SJSA1 (cell line): ENCODE data around the gene MCUR1. TPM values are rescaled to one million over a fixed set of nuclear protein-coding genes. Genes with fewer than 3 reads are reported as not detected.
"Not testable (repeated sequence)": the region's sequence is repeated elsewhere in the genome, so short reads cannot be mapped to it uniquely, and the experiment has no call there.

Experiments used
- DNase-seq, 2 experiments: peaks; one replicate each; pipeline ENCODE4 v3.0.0-alpha.2; 2015 to 2020; ENCODE audit warnings: low spot score in 2 of 2, low read depth in 1 of 2
- H3K27ac ChIP-seq: fragments of 250-450 bp; sonication (Bioruptor Pico); 2 replicates; pipeline ENCODE4 v1.5.1; 2020; ENCODE audit warnings: mild to moderate bottlenecking, moderate library complexity
- H3K27me3 ChIP-seq: fragments of 250-450 bp; sonication (Bioruptor Pico); replicated peaks from 2 replicates; pipeline ENCODE4 v1.5.1; 2020; ENCODE audit warnings: mild to moderate bottlenecking, moderate library complexity
- H3K36me3 ChIP-seq: fragments of 250-450 bp; sonication (Bioruptor Pico); 2 replicates; pipeline ENCODE4 v1.5.1; 2020; ENCODE audit warnings: mild to moderate bottlenecking
- H3K4me1 ChIP-seq: fragments of 250-450 bp; sonication (Bioruptor Pico); replicated peaks from 2 replicates; pipeline ENCODE4 v1.6.1; 2021; ENCODE audit warnings: mild to moderate bottlenecking
- H3K4me3 ChIP-seq: fragments of 250-450 bp; sonication (Bioruptor Pico); 2 replicates; pipeline ENCODE4 v1.5.1; 2020; ENCODE audit warnings: mild to moderate bottlenecking
- H3K9me3 ChIP-seq: fragments of 250-450 bp; sonication (Bioruptor Pico); replicated peaks from 2 replicates; pipeline ENCODE4 v1.5.1; 2020; ENCODE audit warnings: mild to moderate bottlenecking
- total RNA-seq: library from RNA; depleted of rRNA; stranded (reverse); fragments of >200 nt; shearing (Covaris generic); gene quantifications from 2 replicates; pipeline ENCODE4 v1.2.3, GENCODE V29; 2014; rRNA removed

Gene MCUR1
- 25.1 and 27.9 TPM in 2 replicates for total RNA-seq

- peak; percentile 81 to 93 for DNase-seq
Measured at GRCh38 chr6:13814176-13814937, at the start of gene MCUR1. Gene MCUR1, minus strand, starts transcription at chr6:13814557. Its CDS starts 128 bp downstream, at chr6:13814429.

GRCh38 chr6:13863699-13864155, 49.4 kb upstream of the MCUR1 start:
- Histone ChIP-seq H3K36me3 (no peaks in the 10 kb centered on the region), H3K4me1 (no peaks in the 10 kb centered on the region), H3K27ac (no peak overlapping the region), H3K4me3 (no peak overlapping the region), H3K9me3 (no peaks in the 10 kb centered on the region), H3K27me3 (peaks cover 3% of the 10 kb centered on the region)
- peak in 1 of 2 experiments; percentile 12 for DNase-seq

More at GRCh38 chr6:13814176-13814937, at the start of gene MCUR1:
- Histone ChIP-seq H3K9me3 (no peaks in the 10 kb centered on the region), H3K36me3 (peaks cover 5% of the 10 kb centered on the region), H3K27ac (peak within 1 kb of the TSS; percentile 84), H3K4me3 (peak within 1 kb of the TSS; percentile 96), H3K27me3 (no peaks in the 10 kb centered on the region), H3K4me1 (peaks cover 10% of the 10 kb centered on the region)

GRCh38 chr6:13860556-13861185, 46.3 kb upstream of the MCUR1 start:
- H3K4me3 ChIP-seq, H3K9me3 ChIP-seq, H3K27ac ChIP-seq, H3K4me1 ChIP-seq, H3K36me3 ChIP-seq, H3K27me3 ChIP-seq: not testable (repeated sequence)
- peak in 1 of 2 experiments; percentile 14 for DNase-seq

- H3K9me3 ChIP-seq: no peaks in the 10 kb centered on the region
- peaks cover 3% of the 10 kb centered on the region; the same call in 1 of the 2 replicates for H3K27me3 ChIP-seq
- peak in 1 of 2 experiments; percentile 38 for DNase-seq
- H3K4me3 ChIP-seq: no peak overlapping the region
- H3K36me3 ChIP-seq: no peaks in the 10 kb centered on the region
- H3K4me1 ChIP-seq: no peaks in the 10 kb centered on the region
- H3K27ac ChIP-seq: no peak overlapping the region
Measured at GRCh38 chr6:13859871-13860555, 45.7 kb upstream of the MCUR1 start.

GRCh38 chr6:13854716-13855250, 40.4 kb upstream of the MCUR1 start:
- Histone ChIP-seq H3K27me3 (peaks cover 3% of the 10 kb centered on the region; the same call in 1 of the 2 replicates), H3K27ac (no peak overlapping the region), H3K9me3 (no peaks in the 10 kb centered on the region), H3K4me3 (no peak overlapping the region), H3K4me1 (no peaks in the 10 kb centered on the region), H3K36me3 (no peaks in the 10 kb centered on the region)
- peak in 1 of 2 experiments; percentile 30 for DNase-seq

GRCh38 chr6:13853871-13854270, 39.5 kb upstream of the MCUR1 start:
- peak in 1 of 2 experiments; percentile 1 for DNase-seq
- no peaks in the 10 kb centered on the region for H3K9me3 ChIP-seq
- no peak overlapping the region for H3K27ac ChIP-seq
- H3K4me3 ChIP-seq: no peak overlapping the region
- no peaks in the 10 kb centered on the region for H3K36me3 ChIP-seq
- no peaks in the 10 kb centered on the region for H3K4me1 ChIP-seq
- no peaks in the 10 kb centered on the region for H3K27me3 ChIP-seq

GRCh38 chr6:13851803-13852202, 37.4 kb upstream of the MCUR1 start:
- H3K9me3 ChIP-seq: no peaks in the 10 kb centered on the region
- DNase-seq: peak in 1 of 2 experiments; percentile 5

GRCh38 chr6:13851330-13851729, 37.0 kb upstream of the MCUR1 start:
- no peaks in the 10 kb centered on the region for H3K27me3 ChIP-seq
- no peaks in the 10 kb centered on the region for H3K36me3 ChIP-seq
- H3K27ac ChIP-seq: no peak overlapping the region
- no peaks in the 10 kb centered on the region for H3K4me1 ChIP-seq
- H3K9me3 ChIP-seq: no peaks in the 10 kb centered on the region
- no peak overlapping the region for H3K4me3 ChIP-seq
- DNase-seq: peak in 1 of 2 experiments; percentile 3

More at GRCh38 chr6:13851803-13852202, 37.4 kb upstream of the MCUR1 start:
- Histone ChIP-seq H3K36me3 (no peaks in the 10 kb centered on the region), H3K4me1 (no peaks in the 10 kb centered on the region), H3K27ac (no peak overlapping the region), H3K27me3 (no peaks in the 10 kb centered on the region), H3K4me3 (no peak overlapping the region)

GRCh38 chr6:13850690-13851089, 36.3 kb upstream of the MCUR1 start:
- DNase-seq: peak in 1 of 2 experiments; percentile 11
- not testable (repeated sequence) for H3K27ac ChIP-seq, H3K4me1 ChIP-seq, H3K36me3 ChIP-seq, H3K27me3 ChIP-seq, H3K4me3 ChIP-seq, H3K9me3 ChIP-seq

- Histone ChIP-seq H3K36me3 (no peaks in the 10 kb centered on the region), H3K27ac (no peak overlapping the region), H3K4me1 (no peaks in the 10 kb centered on the region), H3K27me3 (no peaks in the 10 kb centered on the region), H3K4me3 (no peak overlapping the region), H3K9me3 (no peaks in the 10 kb centered on the region)
- DNase-seq: peak in 1 of 2 experiments; percentile 7
Measured at GRCh38 chr6:13848522-13849150, 34.3 kb upstream of the MCUR1 start.

GRCh38 chr6:13847326-13848050, 33.1 kb upstream of the MCUR1 start:
- DNase-seq: peak in 1 of 2 experiments; percentile 6
- Histone ChIP-seq H3K27me3 (no peaks in the 10 kb centered on the region), H3K4me3 (no peak overlapping the region), H3K36me3 (no peaks in the 10 kb centered on the region), H3K4me1 (no peaks in the 10 kb centered on the region), H3K27ac (no peak overlapping the region), H3K9me3 (no peaks in the 10 kb centered on the region)

- H3K9me3 ChIP-seq: no peaks in the 10 kb centered on the region
- no peak overlapping the region for H3K4me3 ChIP-seq
- DNase-seq: peak in 1 of 2 experiments; percentile 17
- no peaks in the 10 kb centered on the region for H3K36me3 ChIP-seq
- H3K4me1 ChIP-seq: no peaks in the 10 kb centered on the region
- H3K27me3 ChIP-seq: no peaks in the 10 kb centered on the region
- no peak overlapping the region for H3K27ac ChIP-seq
Measured at GRCh38 chr6:13846841-13847240, 32.5 kb upstream of the MCUR1 start.
